T1000 (cell line): ENCODE measurements around the gene PACSIN2.
"Not testable (repeated sequence)": the region's sequence is repeated elsewhere in the genome, so short reads cannot be mapped to it uniquely, and the experiment has no call there.

Experiments used
- DNase-seq: peaks from one replicate; lab custom pipeline; 2025; ENCODE audit warnings: mixed read lengths; lab: John Stamatoyannopoulos, UW

The PACSIN2 gene, protein sequence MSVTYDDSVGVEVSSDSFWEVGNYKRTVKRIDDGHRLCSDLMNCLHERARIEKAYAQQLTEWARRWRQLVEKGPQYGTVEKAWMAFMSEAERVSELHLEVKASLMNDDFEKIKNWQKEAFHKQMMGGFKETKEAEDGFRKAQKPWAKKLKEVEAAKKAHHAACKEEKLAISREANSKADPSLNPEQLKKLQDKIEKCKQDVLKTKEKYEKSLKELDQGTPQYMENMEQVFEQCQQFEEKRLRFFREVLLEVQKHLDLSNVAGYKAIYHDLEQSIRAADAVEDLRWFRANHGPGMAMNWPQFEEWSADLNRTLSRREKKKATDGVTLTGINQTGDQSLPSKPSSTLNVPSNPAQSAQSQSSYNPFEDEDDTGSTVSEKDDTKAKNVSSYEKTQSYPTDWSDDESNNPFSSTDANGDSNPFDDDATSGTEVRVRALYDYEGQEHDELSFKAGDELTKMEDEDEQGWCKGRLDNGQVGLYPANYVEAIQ

DNA sequence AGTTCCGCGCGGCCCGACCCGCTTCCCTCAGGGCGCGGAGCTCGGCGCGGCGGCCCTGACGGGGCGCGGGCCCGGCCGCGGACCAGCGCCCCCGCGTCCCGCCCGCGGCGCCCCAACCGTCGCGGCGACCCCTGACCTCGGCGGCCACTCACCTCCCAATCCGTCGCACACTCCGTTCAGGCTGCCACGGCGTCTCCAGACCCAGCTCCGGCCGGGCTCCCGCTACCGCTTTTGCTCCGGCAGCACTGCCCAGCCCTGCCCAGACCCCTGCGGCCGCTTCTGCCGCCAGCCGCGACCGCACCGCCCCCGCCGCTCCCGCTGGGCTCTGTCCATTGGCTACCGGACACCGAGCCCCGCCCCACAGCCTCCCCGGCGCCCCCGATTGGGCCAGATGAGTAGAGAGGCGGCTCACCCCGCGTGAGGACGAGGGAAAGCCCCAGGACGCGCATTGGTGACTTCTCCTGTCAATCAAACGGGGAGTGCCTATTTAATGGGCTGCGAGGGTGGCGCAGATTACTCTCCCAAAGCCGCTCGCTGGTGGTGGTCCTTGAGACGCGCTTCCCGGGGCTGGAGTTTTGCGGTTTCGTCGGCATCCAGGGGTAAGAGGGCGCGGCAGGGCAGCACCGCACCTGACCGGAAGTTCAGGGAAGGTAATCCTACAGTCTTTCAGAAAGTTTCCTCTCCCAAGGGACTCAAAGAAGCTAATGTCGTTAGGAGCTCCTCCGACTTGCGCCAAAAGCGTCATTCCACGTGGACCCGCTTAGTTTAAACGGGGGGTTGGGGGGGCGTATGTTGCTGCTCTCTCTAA lies at the start of gene PACSIN2:
Gene PACSIN2, minus strand, starts transcription at position 281 of the 808 bp plus-strand sequence. CDS start 103,069 bp downstream, outside the sequence.
- DNase-seq: peak; percentile 97

DNA sequence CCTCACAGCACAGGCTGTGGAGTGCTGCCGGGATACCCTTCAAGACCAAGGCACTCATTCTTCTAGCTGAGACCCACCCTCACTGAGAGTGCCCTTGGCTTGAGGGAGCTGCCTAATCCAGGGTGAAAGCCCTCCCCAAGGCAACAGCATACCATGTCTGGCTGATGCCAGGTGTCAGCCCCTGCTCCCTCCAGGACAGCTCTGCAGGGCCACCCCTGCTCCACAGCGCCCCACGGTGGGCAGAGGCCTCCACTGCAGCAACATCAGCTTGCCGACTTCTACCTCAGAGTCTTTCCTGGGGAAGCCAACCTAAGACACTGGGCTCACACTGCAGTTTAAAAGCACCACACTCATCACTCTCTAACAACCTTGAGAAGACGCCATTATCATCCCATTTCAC lies 45.2 kb upstream of the PACSIN2 start:
- DNase-seq: no peak

GRCh38 chr22:43057641-43058040 lies 42.7 kb upstream of the PACSIN2 start:
- DNase-seq: no peak

- DNase-seq: no peak
These were observed 38.2 kb upstream of the PACSIN2 start for GRCh38 chr22:43053176-43053575.

- DNase-seq: no peak
These were observed 36.0 kb upstream of the PACSIN2 start for GRCh38 chr22:43050995-43051394.

GRCh38 chr22:43047605-43048004 lies 32.7 kb upstream of the PACSIN2 start:
- DNase-seq: no peak

- no peak for DNase-seq
These were observed 29.4 kb upstream of the PACSIN2 start for GRCh38 chr22:43044290-43044712.

- no peak for DNase-seq
These were observed 27.3 kb upstream of the PACSIN2 start for GRCh38 chr22:43042101-43042780.

- no peak for DNase-seq
These were observed 24.9 kb upstream of the PACSIN2 start for GRCh38 chr22:43039800-43040199.

GRCh38 chr22:43038325-43038724 lies 23.4 kb upstream of the PACSIN2 start:
- DNase-seq: no peak

- peak; percentile 25 for DNase-seq
These were observed 21.4 kb upstream of the PACSIN2 start for GRCh38 chr22:43036282-43036829.

- no peak for DNase-seq
These were observed 20.3 kb upstream of the PACSIN2 start for GRCh38 chr22:43035250-43035649.

GRCh38 chr22:43031617-43032016 lies 16.7 kb upstream of the PACSIN2 start:
- no peak for DNase-seq

DNA sequence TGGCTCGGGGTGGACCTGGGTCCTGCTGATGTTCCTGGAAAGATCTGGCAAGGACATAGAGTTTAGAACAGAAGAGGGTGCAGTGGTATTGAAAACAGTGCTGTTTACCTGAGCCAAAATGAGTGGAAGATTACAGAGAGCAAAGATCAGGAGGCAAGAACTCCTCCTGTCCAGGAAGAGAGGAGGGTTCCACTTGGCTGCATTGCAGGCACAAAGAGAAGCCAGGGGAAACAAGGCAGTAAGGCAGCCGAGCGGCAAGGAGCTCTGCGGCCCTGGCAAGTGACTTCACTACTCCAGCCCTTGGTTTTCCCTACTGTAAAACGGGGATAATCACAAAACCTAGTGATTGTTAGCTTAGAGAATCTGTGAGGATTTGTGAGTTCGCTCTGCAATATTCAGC lies 3.7 kb upstream of the PACSIN2 start:
- DNase-seq: no peak

GRCh38 chr22:43017525-43018460 lies 2.8 kb upstream of the PACSIN2 start:
- DNase-seq: no peak

DNA sequence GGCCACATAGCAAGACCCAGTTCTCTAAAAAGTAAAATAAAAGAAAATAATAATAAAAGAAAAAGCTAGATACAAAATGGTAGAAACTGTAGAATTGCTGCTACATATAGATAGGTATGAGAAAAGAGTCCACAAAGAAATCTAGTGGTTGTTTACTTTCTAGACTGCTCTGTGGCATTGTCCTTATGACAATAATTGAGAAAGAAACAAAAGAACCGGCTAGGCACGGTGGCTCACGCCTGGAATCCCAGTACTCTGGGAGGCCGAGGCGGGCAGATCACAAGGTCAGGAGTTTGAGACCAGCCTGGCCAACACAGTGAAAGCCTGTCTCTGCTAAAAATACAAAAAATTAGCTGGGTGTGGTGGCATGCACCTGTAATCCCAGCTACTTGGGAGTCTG lies 1.2 kb upstream of the PACSIN2 start:
- not testable (repeated sequence) for DNase-seq

DNA sequence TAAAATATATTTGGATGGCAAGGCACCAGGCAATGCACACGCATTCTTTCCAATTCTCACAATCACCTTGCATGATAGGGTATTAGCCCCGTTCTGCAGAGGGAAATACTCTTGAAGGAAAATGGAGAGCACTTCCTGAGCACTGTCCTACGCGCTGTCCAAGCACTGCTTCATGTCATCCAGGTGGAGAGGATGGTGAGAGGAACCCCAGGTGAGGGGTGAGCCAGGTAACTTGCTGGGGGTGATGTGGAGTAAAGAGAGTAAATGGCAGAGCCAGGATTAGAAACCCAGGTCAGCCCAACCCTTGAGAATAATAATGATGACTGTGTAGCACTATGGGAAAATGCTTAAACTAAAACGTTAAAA lies 711 bp upstream of the PACSIN2 start:
- DNase-seq: no peak

DNA sequence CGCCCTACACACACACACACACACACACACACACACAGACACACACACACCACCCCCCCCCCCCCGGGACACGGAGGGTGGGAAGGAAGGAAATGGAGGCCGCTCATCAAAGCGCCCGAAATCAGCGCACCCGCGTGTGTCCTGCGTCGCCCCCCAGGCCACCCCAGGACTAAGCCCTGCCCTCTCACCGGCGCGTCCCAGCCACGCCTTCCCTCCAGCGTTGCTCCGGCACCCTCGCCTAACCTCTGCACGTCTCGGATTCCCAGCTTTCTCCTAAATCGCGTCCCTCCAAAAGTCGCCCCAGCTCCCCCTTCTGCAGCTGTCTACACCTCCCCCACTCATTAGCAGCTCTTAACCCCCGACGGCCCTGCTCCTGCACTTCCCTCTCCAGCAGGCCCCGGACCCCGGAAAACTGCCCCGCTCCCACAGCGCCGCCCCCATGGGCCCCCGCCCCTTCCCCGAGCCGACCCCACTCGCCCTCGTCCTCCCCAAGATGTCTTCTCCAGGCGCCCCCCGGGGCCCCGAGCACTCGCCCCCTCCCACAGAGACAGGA lies 557 bp downstream of the PACSIN2 start:
- no peak for DNase-seq

- no peak for DNase-seq
These were observed 1.3 kb downstream of the PACSIN2 start for GRCh38 chr22:43013355-43014315.
